ENCODE results near the gene PRSS12.
"Not testable (repeated sequence)": the region's sequence is repeated elsewhere in the genome, so short reads cannot be mapped to it uniquely, and the experiment has no call there.

PRSS12 gene, protein sequence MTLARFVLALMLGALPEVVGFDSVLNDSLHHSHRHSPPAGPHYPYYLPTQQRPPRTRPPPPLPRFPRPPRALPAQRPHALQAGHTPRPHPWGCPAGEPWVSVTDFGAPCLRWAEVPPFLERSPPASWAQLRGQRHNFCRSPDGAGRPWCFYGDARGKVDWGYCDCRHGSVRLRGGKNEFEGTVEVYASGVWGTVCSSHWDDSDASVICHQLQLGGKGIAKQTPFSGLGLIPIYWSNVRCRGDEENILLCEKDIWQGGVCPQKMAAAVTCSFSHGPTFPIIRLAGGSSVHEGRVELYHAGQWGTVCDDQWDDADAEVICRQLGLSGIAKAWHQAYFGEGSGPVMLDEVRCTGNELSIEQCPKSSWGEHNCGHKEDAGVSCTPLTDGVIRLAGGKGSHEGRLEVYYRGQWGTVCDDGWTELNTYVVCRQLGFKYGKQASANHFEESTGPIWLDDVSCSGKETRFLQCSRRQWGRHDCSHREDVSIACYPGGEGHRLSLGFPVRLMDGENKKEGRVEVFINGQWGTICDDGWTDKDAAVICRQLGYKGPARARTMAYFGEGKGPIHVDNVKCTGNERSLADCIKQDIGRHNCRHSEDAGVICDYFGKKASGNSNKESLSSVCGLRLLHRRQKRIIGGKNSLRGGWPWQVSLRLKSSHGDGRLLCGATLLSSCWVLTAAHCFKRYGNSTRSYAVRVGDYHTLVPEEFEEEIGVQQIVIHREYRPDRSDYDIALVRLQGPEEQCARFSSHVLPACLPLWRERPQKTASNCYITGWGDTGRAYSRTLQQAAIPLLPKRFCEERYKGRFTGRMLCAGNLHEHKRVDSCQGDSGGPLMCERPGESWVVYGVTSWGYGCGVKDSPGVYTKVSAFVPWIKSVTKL

DNA sequence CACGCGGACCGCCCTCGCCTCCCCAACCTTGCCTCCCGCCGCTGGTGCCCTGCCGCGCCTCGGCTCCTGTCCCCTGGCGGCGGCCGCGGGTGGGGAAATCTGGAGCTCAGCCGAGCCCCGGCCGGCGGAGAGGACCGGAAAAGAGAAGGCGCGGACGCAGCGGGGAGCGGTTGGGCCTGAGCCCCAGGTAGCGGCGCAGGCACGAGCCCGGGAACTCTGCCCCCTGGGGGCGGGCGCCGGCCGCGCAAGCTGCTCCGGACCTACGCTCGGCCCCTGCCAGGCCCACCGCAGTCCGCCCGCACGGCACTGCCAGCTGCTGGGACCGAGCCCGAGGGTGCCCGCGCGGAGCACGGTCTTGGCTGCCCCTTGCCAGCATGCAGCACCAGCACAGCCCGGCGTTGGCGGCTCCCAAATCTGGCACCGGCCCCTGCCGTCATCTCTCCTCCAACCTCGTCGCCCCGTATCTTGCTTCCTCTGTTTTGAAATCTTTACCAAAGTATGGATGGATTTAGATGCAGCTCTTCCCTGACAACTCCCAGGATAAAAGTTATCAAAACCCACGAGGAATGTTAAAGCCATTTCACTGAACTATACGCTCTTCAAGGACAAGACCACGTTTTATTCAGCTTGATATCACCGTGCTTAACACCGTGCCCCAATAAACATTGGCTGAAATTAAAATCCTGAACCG, at the start of gene PRSS12:
Gene PRSS12, minus strand, starts transcription at position 161 of the 691 bp plus-strand sequence. CDS start 283 bp downstream, outside the sequence.
- no peak for TF ChIP-seq ZC3H10 (CRISPR knock-in tag; IDR thresholded peaks at IDR 0.05)
- TF ChIP-seq, protein P1, sequence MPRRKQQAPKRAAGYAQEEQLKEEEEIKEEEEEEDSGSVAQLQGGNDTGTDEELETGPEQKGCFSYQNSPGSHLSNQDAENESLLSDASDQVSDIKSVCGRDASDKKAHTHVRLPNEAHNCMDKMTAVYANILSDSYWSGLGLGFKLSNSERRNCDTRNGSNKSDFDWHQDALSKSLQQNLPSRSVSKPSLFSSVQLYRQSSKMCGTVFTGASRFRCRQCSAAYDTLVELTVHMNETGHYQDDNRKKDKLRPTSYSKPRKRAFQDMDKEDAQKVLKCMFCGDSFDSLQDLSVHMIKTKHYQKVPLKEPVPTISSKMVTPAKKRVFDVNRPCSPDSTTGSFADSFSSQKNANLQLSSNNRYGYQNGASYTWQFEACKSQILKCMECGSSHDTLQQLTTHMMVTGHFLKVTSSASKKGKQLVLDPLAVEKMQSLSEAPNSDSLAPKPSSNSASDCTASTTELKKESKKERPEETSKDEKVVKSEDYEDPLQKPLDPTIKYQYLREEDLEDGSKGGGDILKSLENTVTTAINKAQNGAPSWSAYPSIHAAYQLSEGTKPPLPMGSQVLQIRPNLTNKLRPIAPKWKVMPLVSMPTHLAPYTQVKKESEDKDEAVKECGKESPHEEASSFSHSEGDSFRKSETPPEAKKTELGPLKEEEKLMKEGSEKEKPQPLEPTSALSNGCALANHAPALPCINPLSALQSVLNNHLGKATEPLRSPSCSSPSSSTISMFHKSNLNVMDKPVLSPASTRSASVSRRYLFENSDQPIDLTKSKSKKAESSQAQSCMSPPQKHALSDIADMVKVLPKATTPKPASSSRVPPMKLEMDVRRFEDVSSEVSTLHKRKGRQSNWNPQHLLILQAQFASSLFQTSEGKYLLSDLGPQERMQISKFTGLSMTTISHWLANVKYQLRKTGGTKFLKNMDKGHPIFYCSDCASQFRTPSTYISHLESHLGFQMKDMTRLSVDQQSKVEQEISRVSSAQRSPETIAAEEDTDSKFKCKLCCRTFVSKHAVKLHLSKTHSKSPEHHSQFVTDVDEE (CRISPR knock-in tag; IDR thresholded peaks at IDR 0.05) = 0 out of 2 replicates have a peak, but pooled peaks have one; percentile 53
- peak; percentile 96 for ATAC-seq

GRCh38 chr4:118400356-118400755, 47.6 kb upstream of the PRSS12 start:
- no peak for TF ChIP-seq CSDC2 (CRISPR knock-in tag; IDR thresholded peaks at IDR 0.05)
- TF ChIP-seq TCF4 (CRISPR knock-in tag; IDR thresholded peaks at IDR 0.05; ENCODE audit: borderline replicate concordance) = no peak
- TF ChIP-seq CSRNP3 (CRISPR knock-in tag; IDR thresholded peaks at IDR 0.05) = no peak
- TF ChIP-seq ZNF8 (CRISPR knock-in tag; IDR thresholded peaks at IDR 0.05) = no peak
- no peak for TF ChIP-seq SNAI2 (CRISPR knock-in tag; IDR thresholded peaks at IDR 0.05)
- TF ChIP-seq, protein P2, sequence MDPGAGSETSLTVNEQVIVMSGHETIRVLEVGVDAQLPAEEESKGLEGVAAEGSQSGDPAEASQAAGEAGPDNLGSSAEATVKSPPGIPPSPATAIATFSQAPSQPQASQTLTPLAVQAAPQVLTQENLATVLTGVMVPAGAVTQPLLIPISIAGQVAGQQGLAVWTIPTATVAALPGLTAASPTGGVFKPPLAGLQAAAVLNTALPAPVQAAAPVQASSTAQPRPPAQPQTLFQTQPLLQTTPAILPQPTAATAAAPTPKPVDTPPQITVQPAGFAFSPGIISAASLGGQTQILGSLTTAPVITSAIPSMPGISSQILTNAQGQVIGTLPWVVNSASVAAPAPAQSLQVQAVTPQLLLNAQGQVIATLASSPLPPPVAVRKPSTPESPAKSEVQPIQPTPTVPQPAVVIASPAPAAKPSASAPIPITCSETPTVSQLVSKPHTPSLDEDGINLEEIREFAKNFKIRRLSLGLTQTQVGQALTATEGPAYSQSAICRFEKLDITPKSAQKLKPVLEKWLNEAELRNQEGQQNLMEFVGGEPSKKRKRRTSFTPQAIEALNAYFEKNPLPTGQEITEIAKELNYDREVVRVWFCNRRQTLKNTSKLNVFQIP (CRISPR knock-in tag; IDR thresholded peaks at IDR 0.05; ENCODE audit: borderline replicate concordance, low read depth) = no peak
- TF ChIP-seq GLIS3 (CRISPR knock-in tag; IDR thresholded peaks at IDR 0.05) = no peak
- no peak for TF ChIP-seq OSR1 (CRISPR knock-in tag; IDR thresholded peaks at IDR 0.05)
- no peak for TF ChIP-seq PPARA (CRISPR knock-in tag; IDR thresholded peaks at IDR 0.05; ENCODE audit: borderline replicate concordance)
- no peak for TF ChIP-seq ESRRG (CRISPR knock-in tag; IDR thresholded peaks at IDR 0.05)
- no peak for TF ChIP-seq ISL1 (CRISPR knock-in tag; IDR thresholded peaks at IDR 0.05)
- no peak for TF ChIP-seq TOX (CRISPR knock-in tag; IDR thresholded peaks at IDR 0.05; ENCODE audit: borderline replicate concordance)
- TF ChIP-seq ZNF565 (CRISPR knock-in tag; conservative IDR thresholded peaks at IDR 0.05; ENCODE audit: low read depth) = no peak
- ATAC-seq = peak; percentile 52; the same call in 1 of the 3 replicates

DNA sequence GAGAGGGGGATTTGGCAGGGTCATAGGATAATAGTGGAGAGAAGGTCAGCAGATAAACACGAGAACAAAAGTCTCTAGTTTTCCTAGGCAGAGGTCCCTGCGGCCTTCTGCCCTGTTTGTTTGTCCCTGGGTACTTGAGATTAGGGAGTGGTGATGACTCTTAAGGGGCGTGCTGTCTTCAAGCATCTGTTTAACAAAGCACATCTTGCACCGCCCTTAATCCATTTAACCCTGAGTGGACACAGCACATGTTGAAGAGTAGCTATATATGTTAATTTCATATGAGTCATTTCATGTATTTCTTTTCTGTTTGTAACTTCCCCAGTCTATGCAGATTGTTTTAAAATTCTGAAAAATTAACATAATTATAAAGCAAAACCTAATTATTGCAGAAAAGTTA, 47.1 kb upstream of the PRSS12 start:
- ATAC-seq = not testable (repeated sequence)

GRCh38 chr4:118398226-118399090, 45.7 kb upstream of the PRSS12 start:
- no peak for ATAC-seq
- TF ChIP-seq TOX (CRISPR knock-in tag; IDR thresholded peaks at IDR 0.05; ENCODE audit: borderline replicate concordance) (no peak), RARB (CRISPR knock-in tag; IDR thresholded peaks at IDR 0.05) (no peak), TCF4 (CRISPR knock-in tag; IDR thresholded peaks at IDR 0.05; ENCODE audit: borderline replicate concordance) (no peak), ZFP3 (CRISPR knock-in tag; IDR thresholded peaks at IDR 0.05) (no peak), ZFP30 (CRISPR knock-in tag; IDR thresholded peaks at IDR 0.05) (no peak), ESRRG (CRISPR knock-in tag; IDR thresholded peaks at IDR 0.05) (no peak), ZC3H10 (CRISPR knock-in tag; IDR thresholded peaks at IDR 0.05) (no peak), ARNTL (CRISPR knock-in tag; IDR thresholded peaks at IDR 0.05; ENCODE audit: borderline replicate concordance, low read depth) (no peak), CSRNP3 (CRISPR knock-in tag; IDR thresholded peaks at IDR 0.05) (no peak)
- TF ChIP-seq, protein P2 (CRISPR knock-in tag; IDR thresholded peaks at IDR 0.05; ENCODE audit: borderline replicate concordance, low read depth) = no peak
